Cardiac fibroblast (primary cell): ENCODE results near the gene TOP1.

ENCODE experiments used
- DNase-seq, 2 donors: peaks; one replicate each; pipeline versions ENCODE4 v3.0.0 to v3.0.0-alpha.2; 2010; ENCODE audit warnings: low read depth in 2 of 2
- H3K4me3 ChIP-seq, 2 donors: replicated peaks in 1 of 2; 1 replicate in 1 of 2; 2 replicates in 1 of 2; pipeline ENCODE4 v1.5.1; 2011; ENCODE audit warnings: low read depth in 2 of 2, low read length in 2 of 2, mild to moderate bottlenecking in 2 of 2, moderate library complexity in 1 of 2
- TF ChIP-seq, protein P1 (sequence below): IDR thresholded peaks from one replicate; pipeline ENCODE4 v1.5.1; 2011; ENCODE audit warnings: low read depth, mild to moderate bottlenecking, low read length, inconsistent platforms

TOP1 gene

DNA sequence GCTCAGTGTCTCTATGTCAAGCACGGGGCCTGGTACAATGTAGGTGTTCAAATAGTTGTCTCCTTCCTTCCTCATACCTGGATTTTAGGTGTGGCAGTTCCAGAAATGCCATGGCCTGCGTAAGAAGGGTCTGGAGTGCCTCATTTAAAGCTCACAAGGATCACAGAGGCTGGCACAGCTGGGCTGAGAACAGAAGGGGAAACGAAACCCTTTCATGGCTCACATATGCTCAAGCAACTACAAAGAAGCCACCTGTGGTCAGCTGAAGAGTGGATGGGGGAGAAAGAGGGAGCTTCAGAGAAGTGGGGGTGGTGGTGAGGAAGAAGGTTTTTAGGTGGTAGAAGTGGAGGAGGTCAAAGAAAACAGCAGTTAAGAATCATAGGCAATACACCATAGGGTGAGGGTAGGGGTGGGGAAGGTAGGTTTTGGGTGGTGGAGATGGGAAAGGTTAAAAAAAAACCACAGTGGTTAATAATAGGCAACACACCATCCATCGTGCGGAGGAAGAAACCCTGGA lies 17.0 kb upstream of the TOP1 start:
- no peak overlapping the region for H3K4me3 ChIP-seq
- DNase-seq: no peak
- TF ChIP-seq, protein P1, sequence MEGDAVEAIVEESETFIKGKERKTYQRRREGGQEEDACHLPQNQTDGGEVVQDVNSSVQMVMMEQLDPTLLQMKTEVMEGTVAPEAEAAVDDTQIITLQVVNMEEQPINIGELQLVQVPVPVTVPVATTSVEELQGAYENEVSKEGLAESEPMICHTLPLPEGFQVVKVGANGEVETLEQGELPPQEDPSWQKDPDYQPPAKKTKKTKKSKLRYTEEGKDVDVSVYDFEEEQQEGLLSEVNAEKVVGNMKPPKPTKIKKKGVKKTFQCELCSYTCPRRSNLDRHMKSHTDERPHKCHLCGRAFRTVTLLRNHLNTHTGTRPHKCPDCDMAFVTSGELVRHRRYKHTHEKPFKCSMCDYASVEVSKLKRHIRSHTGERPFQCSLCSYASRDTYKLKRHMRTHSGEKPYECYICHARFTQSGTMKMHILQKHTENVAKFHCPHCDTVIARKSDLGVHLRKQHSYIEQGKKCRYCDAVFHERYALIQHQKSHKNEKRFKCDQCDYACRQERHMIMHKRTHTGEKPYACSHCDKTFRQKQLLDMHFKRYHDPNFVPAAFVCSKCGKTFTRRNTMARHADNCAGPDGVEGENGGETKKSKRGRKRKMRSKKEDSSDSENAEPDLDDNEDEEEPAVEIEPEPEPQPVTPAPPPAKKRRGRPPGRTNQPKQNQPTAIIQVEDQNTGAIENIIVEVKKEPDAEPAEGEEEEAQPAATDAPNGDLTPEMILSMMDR: no peak

- TF ChIP-seq, protein P1: no peak
- DNase-seq: peak in 1 of 2 donors; percentile 23
- no peak overlapping the region for H3K4me3 ChIP-seq
Measured at GRCh38 chr20:41014561-41015088, 14.0 kb upstream of the TOP1 start.

GRCh38 chr20:41017448-41018042 lies 11.1 kb upstream of the TOP1 start:
- no peak overlapping the region for H3K4me3 ChIP-seq
- TF ChIP-seq, protein P1: no peak
- DNase-seq: no peak

GRCh38 chr20:41018153-41018552 lies 10.5 kb upstream of the TOP1 start:
- H3K4me3 ChIP-seq: no peak overlapping the region
- no peak for DNase-seq
- TF ChIP-seq, protein P1: no peak

GRCh38 chr20:41023549-41023948 lies 5.1 kb upstream of the TOP1 start:
- TF ChIP-seq, protein P1: no peak
- DNase-seq: no peak
- H3K4me3 ChIP-seq: no peak overlapping the region

DNA sequence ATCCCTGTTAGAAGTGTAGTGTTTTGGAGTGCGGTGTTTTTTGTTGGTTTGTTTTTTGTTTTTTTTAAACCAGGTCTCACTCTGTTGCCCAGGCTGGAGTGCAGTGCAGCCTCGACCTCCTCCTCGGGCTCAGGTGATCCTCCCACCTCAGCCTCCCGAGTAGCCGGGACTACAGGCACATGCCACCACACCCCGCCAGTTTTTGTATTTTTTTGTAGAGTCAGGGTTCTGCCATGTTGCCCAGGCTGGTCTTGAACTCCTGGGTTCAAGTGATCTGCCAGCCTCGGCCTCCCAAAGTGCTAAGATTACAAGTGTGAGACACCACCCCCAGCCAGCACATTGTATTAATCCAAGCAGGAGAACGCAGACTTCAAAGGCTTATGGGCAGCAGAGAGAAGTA lies 1.3 kb upstream of the TOP1 start:
- DNase-seq: no peak
- H3K4me3 ChIP-seq: no peak overlapping the region
- TF ChIP-seq, protein P1: no peak

- DNase-seq: no peak
- H3K4me3 ChIP-seq: peak overlapping the region; percentile 31 to 41
- TF ChIP-seq, protein P1: no peak
Measured at GRCh38 chr20:41027872-41028358, 707 bp upstream of the TOP1 start.
